HEK293 (cell line): ENCODE results near the gene PNMA8A.
A peak's percentile ranks its signal among the peaks of the same experiment; 100 is the strongest.

ENCODE experiments used
- CTCF ChIA-PET: fragments of 350-600 bp; formaldehyde crosslinking; extraction: SDS; loops from one replicate; lab custom pipeline; 2021; ENCODE audit warnings: antibody characterized with exemption; lab: Yijun Ruan, JAX
- POLR2A ChIA-PET: fragments of 300-600 bp; formaldehyde crosslinking; extraction: SDS; loops from one replicate; lab custom pipeline; 2020; ENCODE audit warnings: antibody characterized with exemption, inconsistent platforms; lab: Yijun Ruan, JAX
- H3K27ac ChIP-seq: fragments of 200-500 bp; sonication (Bioruptor generic); 2 replicates; pipeline ENCODE4 v1.5.1; 2014; ENCODE audit warnings: low read depth, low read length, control low read depth, inconsistent platforms; ENCODE audit errors: extremely low read depth
- H3K36me3 ChIP-seq, 2 experiments: fragments of 200-500 bp in 1 of 2; sonication (Bioruptor generic) in 1 of 2; 1 replicate in 1 of 2; 2 replicates in 1 of 2; pipeline ENCODE4 v1.5.1; 2014 to 2017; ENCODE audit warnings: inconsistent platforms in 2 of 2, low read length in 2 of 2; ENCODE audit not compliant: control insufficient read depth in 2 of 2, insufficient read depth in 1 of 2
- H3K4me1 ChIP-seq: fragments of 200-500 bp; sonication (Bioruptor generic); 2 replicates; pipeline ENCODE4 v1.5.1; 2014; ENCODE audit warnings: mild to moderate bottlenecking, low read length, inconsistent platforms; ENCODE audit not compliant: control insufficient read depth, insufficient read depth
- H3K4me3 ChIP-seq: 2 replicates; pipeline ENCODE4 v1.5.1; 2011; ENCODE audit warnings: low read depth, mild to moderate bottlenecking, control low read depth, low read length, moderate library complexity
- H3K9me3 ChIP-seq: fragments of 200-500 bp; sonication (Bioruptor generic); 2 replicates; pipeline ENCODE4 v1.5.1; 2014; ENCODE audit warnings: low read depth, low read length, inconsistent platforms; ENCODE audit not compliant: control insufficient read depth, insufficient read depth
- BCL11A ChIP-seq: fragments of 450-650 bp; formaldehyde crosslinking; IDR thresholded peaks from 2 replicates; pipeline ENCODE4 v1.5.1; 2016; ENCODE audit warnings: low read depth, missing biosample characterization, missing genetic modification characterization
- GLI4 ChIP-seq: fragments of 450-650 bp; formaldehyde crosslinking; IDR thresholded peaks from 2 replicates; pipeline ENCODE4 v1.5.1; 2016; ENCODE audit warnings: missing biosample characterization, missing genetic modification characterization
- KLF9 ChIP-seq: fragments of 450-650 bp; formaldehyde crosslinking; IDR thresholded peaks from 2 replicates; pipeline ENCODE4 v1.5.1; 2016; ENCODE audit warnings: missing biosample characterization, missing genetic modification characterization, low read depth
- SP7 ChIP-seq: fragments of 450-650 bp; formaldehyde crosslinking; IDR thresholded peaks from 2 replicates; pipeline ENCODE4 v1.5.1; 2016; ENCODE audit warnings: missing biosample characterization, missing genetic modification characterization
- TCF7L2 ChIP-seq: IDR thresholded peaks from 2 replicates; pipeline ENCODE4 v1.6.1; 2011; ENCODE audit warnings: low read depth, mild to moderate bottlenecking, inconsistent platforms, low read length, moderate library complexity, borderline replicate concordance
- ZFP37 ChIP-seq: fragments of 450-650 bp; formaldehyde crosslinking; IDR thresholded peaks from 2 replicates; pipeline ENCODE4 v1.5.1; 2016; ENCODE audit warnings: missing biosample characterization, missing genetic modification characterization
- ZNF16 ChIP-seq: fragments of 450-650 bp; formaldehyde crosslinking; IDR thresholded peaks from 2 replicates; pipeline ENCODE4 v1.5.1; 2016; ENCODE audit warnings: low read depth, missing biosample characterization, missing genetic modification characterization
- ZNF19 ChIP-seq: fragments of 450-650 bp; formaldehyde crosslinking; IDR thresholded peaks from 2 replicates; pipeline ENCODE4; 2016; ENCODE audit warnings: missing biosample characterization, missing genetic modification characterization, low read depth
- ZNF248 ChIP-seq: fragments of 450-650 bp; formaldehyde crosslinking; IDR thresholded peaks from 2 replicates; pipeline ENCODE4 v1.5.1; 2017; ENCODE audit warnings: missing biosample characterization, missing genetic modification characterization
- ZNF274 ChIP-seq, 2 experiments: fragments of 200-500 bp in 1 of 2; fragments of 450-650 bp in 1 of 2; sonication (Bioruptor generic) in 1 of 2; formaldehyde crosslinking in 1 of 2; IDR thresholded peaks; 2 replicates each; pipeline versions ENCODE4 v1.5.1 to v1.6.1; 2014 to 2016; ENCODE audit warnings: borderline replicate concordance in 1 of 2, inconsistent platforms in 1 of 2, low read length in 1 of 2, missing biosample characterization in 1 of 2, missing genetic modification characterization in 1 of 2
- ZNF311 ChIP-seq: fragments of 450-650 bp; formaldehyde crosslinking; IDR thresholded peaks from 2 replicates; pipeline ENCODE4 v1.5.1; 2017; ENCODE audit warnings: missing biosample characterization, missing genetic modification characterization, borderline replicate concordance
- ZNF473 ChIP-seq: fragments of 450-650 bp; formaldehyde crosslinking; IDR thresholded peaks from 2 replicates; pipeline ENCODE4 v1.5.1; 2017; ENCODE audit warnings: missing biosample characterization, missing genetic modification characterization
- ZNF624 ChIP-seq: fragments of 450-650 bp; formaldehyde crosslinking; IDR thresholded peaks from 2 replicates; pipeline ENCODE4 v1.5.1; 2017; ENCODE audit warnings: missing biosample characterization, missing genetic modification characterization
- ZNF654 ChIP-seq: fragments of 450-650 bp; formaldehyde crosslinking; IDR thresholded peaks from 2 replicates; pipeline ENCODE4 v1.5.1; 2016; ENCODE audit warnings: low read depth, missing biosample characterization, missing genetic modification characterization
- TF ChIP-seq, protein P1 (sequence below): fragments of 450-650 bp; formaldehyde crosslinking; IDR thresholded peaks from 2 replicates; pipeline ENCODE4 v1.5.1; 2016; ENCODE audit warnings: missing biosample characterization, missing genetic modification characterization
- TF ChIP-seq, protein P2 (sequence below): fragments of 450-650 bp; formaldehyde crosslinking; IDR thresholded peaks from 2 replicates; pipeline ENCODE4 v1.5.1; 2016; ENCODE audit warnings: missing biosample characterization, missing genetic modification characterization
- TF ChIP-seq, protein P3 (sequence below): sonication (generic); formaldehyde crosslinking; IDR thresholded peaks from 2 replicates; pipeline ENCODE4 v1.8.1; 2022; ENCODE audit warnings: mild to moderate bottlenecking, moderate library complexity, missing genetic modification reagents
- TF ChIP-seq, protein P4 (sequence below): fragments of 450-650 bp; formaldehyde crosslinking; IDR thresholded peaks from 2 replicates; pipeline ENCODE4 v1.5.1; 2017; ENCODE audit warnings: missing biosample characterization, missing genetic modification characterization

Gene PNMA8A

DNA sequence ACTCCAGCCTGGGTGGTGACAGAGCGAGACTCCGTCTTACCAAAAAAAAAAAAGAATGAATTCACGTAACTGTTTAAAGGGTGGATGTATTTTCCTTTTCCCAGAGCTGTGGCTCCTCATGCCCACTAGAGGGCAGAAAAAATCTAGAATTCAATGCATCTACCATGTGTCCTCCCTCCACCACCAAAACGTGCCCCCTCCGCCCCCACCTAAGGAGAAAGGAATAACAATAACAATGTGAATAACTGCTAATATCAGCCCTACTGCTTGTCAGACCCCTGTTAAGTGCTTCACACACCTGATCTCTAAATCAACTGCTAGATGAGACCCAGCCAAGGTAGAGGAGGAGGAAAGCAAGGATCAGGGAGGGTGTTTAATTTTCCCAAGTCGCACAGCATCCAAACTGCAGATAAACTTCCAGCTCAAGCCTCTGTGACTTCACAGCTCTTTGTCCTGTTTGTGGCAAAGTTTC lies 44.6 kb upstream of the PNMA8A start (continued):
- TF ChIP-seq, protein P1, sequence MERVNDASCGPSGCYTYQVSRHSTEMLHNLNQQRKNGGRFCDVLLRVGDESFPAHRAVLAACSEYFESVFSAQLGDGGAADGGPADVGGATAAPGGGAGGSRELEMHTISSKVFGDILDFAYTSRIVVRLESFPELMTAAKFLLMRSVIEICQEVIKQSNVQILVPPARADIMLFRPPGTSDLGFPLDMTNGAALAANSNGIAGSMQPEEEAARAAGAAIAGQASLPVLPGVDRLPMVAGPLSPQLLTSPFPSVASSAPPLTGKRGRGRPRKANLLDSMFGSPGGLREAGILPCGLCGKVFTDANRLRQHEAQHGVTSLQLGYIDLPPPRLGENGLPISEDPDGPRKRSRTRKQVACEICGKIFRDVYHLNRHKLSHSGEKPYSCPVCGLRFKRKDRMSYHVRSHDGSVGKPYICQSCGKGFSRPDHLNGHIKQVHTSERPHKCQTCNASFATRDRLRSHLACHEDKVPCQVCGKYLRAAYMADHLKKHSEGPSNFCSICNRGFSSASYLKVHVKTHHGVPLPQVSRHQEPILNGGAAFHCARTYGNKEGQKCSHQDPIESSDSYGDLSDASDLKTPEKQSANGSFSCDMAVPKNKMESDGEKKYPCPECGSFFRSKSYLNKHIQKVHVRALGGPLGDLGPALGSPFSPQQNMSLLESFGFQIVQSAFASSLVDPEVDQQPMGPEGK (tag by site-specific recombination), result peak; percentile 56
- TF ChIP-seq, protein P2, sequence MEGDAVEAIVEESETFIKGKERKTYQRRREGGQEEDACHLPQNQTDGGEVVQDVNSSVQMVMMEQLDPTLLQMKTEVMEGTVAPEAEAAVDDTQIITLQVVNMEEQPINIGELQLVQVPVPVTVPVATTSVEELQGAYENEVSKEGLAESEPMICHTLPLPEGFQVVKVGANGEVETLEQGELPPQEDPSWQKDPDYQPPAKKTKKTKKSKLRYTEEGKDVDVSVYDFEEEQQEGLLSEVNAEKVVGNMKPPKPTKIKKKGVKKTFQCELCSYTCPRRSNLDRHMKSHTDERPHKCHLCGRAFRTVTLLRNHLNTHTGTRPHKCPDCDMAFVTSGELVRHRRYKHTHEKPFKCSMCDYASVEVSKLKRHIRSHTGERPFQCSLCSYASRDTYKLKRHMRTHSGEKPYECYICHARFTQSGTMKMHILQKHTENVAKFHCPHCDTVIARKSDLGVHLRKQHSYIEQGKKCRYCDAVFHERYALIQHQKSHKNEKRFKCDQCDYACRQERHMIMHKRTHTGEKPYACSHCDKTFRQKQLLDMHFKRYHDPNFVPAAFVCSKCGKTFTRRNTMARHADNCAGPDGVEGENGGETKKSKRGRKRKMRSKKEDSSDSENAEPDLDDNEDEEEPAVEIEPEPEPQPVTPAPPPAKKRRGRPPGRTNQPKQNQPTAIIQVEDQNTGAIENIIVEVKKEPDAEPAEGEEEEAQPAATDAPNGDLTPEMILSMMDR (tag by site-specific recombination), result peak; percentile 43; the same call in 1 of the 2 replicates
- TF ChIP-seq SP7 (tag by site-specific recombination) (no peak), ZNF654 (tag by site-specific recombination) (peak; percentile 46)
- TF ChIP-seq, protein P3, sequence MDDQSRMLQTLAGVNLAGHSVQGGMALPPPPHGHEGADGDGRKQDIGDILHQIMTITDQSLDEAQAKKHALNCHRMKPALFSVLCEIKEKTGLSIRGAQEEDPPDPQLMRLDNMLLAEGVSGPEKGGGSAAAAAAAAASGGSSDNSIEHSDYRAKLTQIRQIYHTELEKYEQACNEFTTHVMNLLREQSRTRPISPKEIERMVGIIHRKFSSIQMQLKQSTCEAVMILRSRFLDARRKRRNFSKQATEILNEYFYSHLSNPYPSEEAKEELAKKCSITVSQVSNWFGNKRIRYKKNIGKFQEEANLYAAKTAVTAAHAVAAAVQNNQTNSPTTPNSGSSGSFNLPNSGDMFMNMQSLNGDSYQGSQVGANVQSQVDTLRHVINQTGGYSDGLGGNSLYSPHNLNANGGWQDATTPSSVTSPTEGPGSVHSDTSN (CRISPR knock-in tag), result no peak

DNA sequence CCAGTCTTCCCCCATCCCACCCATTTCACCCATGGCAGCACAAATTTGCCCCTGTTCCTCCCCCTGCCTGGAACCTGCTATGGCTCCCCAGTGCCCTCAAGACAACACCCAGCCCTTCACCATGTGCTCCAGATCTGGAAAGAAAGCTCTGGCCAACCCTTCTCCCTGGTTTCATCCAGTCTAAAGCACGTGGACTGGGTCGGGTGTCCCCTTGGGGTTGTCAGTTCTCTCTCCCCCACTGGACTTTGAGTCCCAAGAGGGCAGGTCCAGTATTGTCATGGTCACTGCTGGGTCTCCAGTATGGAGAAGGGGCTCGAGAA lies 43.9 kb upstream of the PNMA8A start:
- TF ChIP-seq ZNF16 (peak; percentile 87), ZNF624 (tag by site-specific recombination) (no peak)
- TF ChIP-seq, all 188 proteins: peak for 1
- Histone ChIP-seq H3K36me3 (no peaks in the 10 kb centered on the region), H3K9me3 (no peaks in the 10 kb centered on the region), H3K4me1 (no peaks in the 10 kb centered on the region), H3K4me3 (no peak overlapping the region), H3K27ac (no peak overlapping the region)
- ChIA-PET CTCF (interaction anchor here (0.6 to 9.2 kb wide), 14 partner anchors 8 to 234 kb away, joined by 3 to 61 read pairs (median 8); no protein-coding TSS in a partner anchor), POLR2A (no interaction called here)

DNA sequence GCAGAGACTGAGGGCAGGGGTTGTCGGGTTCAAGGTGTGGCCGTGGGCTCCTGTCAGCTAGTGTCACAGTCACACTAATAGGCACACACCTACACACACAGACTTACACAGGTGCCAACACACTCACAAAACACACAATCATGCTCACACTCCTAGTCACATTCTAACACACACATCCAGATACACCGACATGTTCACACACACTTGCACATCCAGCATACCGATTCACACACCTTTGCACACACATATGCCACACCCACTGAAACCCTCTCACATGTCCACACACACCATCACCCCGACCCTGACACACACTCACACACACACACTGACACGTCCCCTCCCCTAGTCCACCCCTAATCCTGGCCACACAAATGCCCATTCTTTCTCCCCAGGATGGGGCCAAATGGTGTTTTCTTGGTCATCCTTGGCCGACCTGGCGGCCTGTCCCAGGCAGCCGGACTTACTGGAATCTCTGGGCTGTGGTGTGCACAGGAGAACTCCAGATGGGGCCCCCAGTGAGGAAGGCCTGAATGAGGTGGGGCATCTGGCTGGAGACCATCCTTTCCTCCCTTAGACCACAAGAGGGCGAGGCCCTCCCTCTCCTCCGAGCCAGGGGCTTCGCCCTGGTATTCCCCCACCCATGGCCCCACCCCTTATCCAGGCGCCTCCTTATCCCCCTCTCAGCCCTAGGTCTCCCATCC lies 43.4 kb upstream of the PNMA8A start:
- Histone ChIP-seq H3K4me1 (no peaks in the 10 kb centered on the region), H3K4me3 (no peak overlapping the region), H3K27ac (no peak overlapping the region), H3K36me3 (no peaks in the 10 kb centered on the region), H3K9me3 (no peaks in the 10 kb centered on the region)
- ChIA-PET POLR2A (no interaction called here), CTCF (interaction anchor here (0.7 to 9.2 kb wide), 29 partner anchors 8 to 436 kb away, joined by 3 to 65 read pairs (median 6); partner anchors contain the start of gene PNMA8B)
- TF ChIP-seq ZNF473 (tag by site-specific recombination), result no peak
- TF ChIP-seq GLI4 (tag by site-specific recombination), result peak; percentile 68; the same call in 1 of the 2 replicates
- TF ChIP-seq KLF9 (tag by site-specific recombination), result peak; percentile 45
- TF ChIP-seq ZNF274 (IDR thresholded peaks at IDR 0.05; ENCODE audit: low read length), result no peak
- 0 out of 2 replicates have a peak, but pooled peaks have one; percentile 41 for TF ChIP-seq ZNF274 (tag by site-specific recombination; IDR thresholded peaks at IDR 0.05; ENCODE audit: borderline replicate concordance)
- peak; percentile 53; the same call in 1 of the 2 replicates for TF ChIP-seq BCL11A
- TF ChIP-seq, protein P4, sequence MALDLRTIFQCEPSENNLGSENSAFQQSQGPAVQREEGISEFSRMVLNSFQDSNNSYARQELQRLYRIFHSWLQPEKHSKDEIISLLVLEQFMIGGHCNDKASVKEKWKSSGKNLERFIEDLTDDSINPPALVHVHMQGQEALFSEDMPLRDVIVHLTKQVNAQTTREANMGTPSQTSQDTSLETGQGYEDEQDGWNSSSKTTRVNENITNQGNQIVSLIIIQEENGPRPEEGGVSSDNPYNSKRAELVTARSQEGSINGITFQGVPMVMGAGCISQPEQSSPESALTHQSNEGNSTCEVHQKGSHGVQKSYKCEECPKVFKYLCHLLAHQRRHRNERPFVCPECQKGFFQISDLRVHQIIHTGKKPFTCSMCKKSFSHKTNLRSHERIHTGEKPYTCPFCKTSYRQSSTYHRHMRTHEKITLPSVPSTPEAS (tag by site-specific recombination), result peak; percentile 66; the same call in 1 of the 2 replicates
- no peak for TF ChIP-seq ZNF19 (tag by site-specific recombination)
- TF ChIP-seq ZFP37, result no peak
- no peak for TF ChIP-seq TCF7L2
- TF ChIP-seq ZNF248 (tag by site-specific recombination), result no peak
- no peak for TF ChIP-seq SP7 (tag by site-specific recombination)
- 0 out of 2 replicates have a peak, but pooled peaks have one; percentile 36 for TF ChIP-seq ZNF311 (tag by site-specific recombination)
